Astrocyte (in vitro differentiated cells and primary cell): ENCODE data around the gene TMEM229A. TPM values are rescaled to one million over a fixed set of nuclear protein-coding genes. Genes with fewer than 3 reads are reported as not detected.
"Not testable (repeated sequence)": the region's sequence is repeated elsewhere in the genome, so short reads cannot be mapped to it uniquely, and the experiment has no call there.

Experiments
- DNase-seq: peaks from one replicate; pipeline ENCODE4 v3.0.0-alpha.2; 2010; ENCODE audit warnings: low read depth
- FAIRE-seq: peaks from 2 replicates; lab custom pipeline; 2011; peaks lifted over from hg19 to GRCh38; lab: Jason Lieb, UNC
- H2AFZ ChIP-seq: 2 replicates; pipeline ENCODE4 v1.6.0; 2012; ENCODE audit warnings: low read depth, low read length, inconsistent platforms
- H3K27ac ChIP-seq: 2 replicates; pipeline ENCODE4 v1.5.1; 2011; ENCODE audit warnings: low read depth, low read length, inconsistent platforms
- H3K27me3 ChIP-seq: 2 replicates; pipeline ENCODE4 v1.6.0; 2011; ENCODE audit warnings: low read length, inconsistent platforms; ENCODE audit not compliant: insufficient read depth
- H3K36me3 ChIP-seq: 2 replicates; pipeline ENCODE4 v1.5.1; 2011; ENCODE audit warnings: low read length, inconsistent platforms; ENCODE audit not compliant: insufficient read depth
- H3K4me1 ChIP-seq: 2 replicates; pipeline ENCODE4 v1.5.1; 2011; ENCODE audit warnings: low read length, inconsistent platforms; ENCODE audit not compliant: insufficient read depth
- H3K4me2 ChIP-seq: 2 replicates; pipeline ENCODE4 v1.6.0; 2012; ENCODE audit warnings: low read length, inconsistent platforms
- H3K4me3 ChIP-seq: 2 replicates; pipeline ENCODE4 v1.5.1; 2011; ENCODE audit warnings: low read depth, mild to moderate bottlenecking, low read length, inconsistent platforms; ENCODE audit not compliant: insufficient read depth
- H3K79me2 ChIP-seq: 2 replicates; pipeline ENCODE4 v1.6.0; 2012; ENCODE audit warnings: mild to moderate bottlenecking, low read length, inconsistent platforms; ENCODE audit not compliant: insufficient read depth
- H3K9ac ChIP-seq: 2 replicates; pipeline ENCODE4 v1.6.0; 2012; ENCODE audit warnings: mild to moderate bottlenecking, low read length, inconsistent platforms
- H3K9me3 ChIP-seq: 2 replicates; pipeline ENCODE4 v1.5.1; 2012; ENCODE audit warnings: low read depth, mild to moderate bottlenecking, low read length, inconsistent platforms; ENCODE audit not compliant: insufficient read depth
- H4K20me1 ChIP-seq: 2 replicates; pipeline ENCODE4 v1.6.0; 2012; ENCODE audit warnings: low read length, inconsistent platforms; ENCODE audit not compliant: insufficient read depth
- H3K27ac Mint-ChIP-seq: one replicate; pipeline ENCODE4 v1.8.0; 2021; ENCODE audit warnings: mild to moderate bottlenecking, mixed read lengths; ENCODE audit not compliant: unreplicated experiment
- H3K27me3 Mint-ChIP-seq: one replicate; pipeline ENCODE4 v1.8.0; 2021; ENCODE audit warnings: low read depth, mixed read lengths; ENCODE audit not compliant: unreplicated experiment
- H3K36me3 Mint-ChIP-seq: one replicate; pipeline ENCODE4 v1.8.0; 2021; ENCODE audit warnings: low read depth, mixed read lengths; ENCODE audit not compliant: unreplicated experiment
- H3K4me1 Mint-ChIP-seq: one replicate; pipeline ENCODE4 v1.8.0; 2021; ENCODE audit warnings: low read depth, mixed read lengths; ENCODE audit not compliant: unreplicated experiment
- H3K4me3 Mint-ChIP-seq: one replicate; pipeline ENCODE4 v1.8.0; 2021; ENCODE audit warnings: mild to moderate bottlenecking, moderate library complexity, mixed read lengths; ENCODE audit not compliant: unreplicated experiment
- H3K9me3 Mint-ChIP-seq: one replicate; pipeline ENCODE4 v1.8.0; 2021; ENCODE audit warnings: mild to moderate bottlenecking, mixed read lengths; ENCODE audit not compliant: unreplicated experiment
- CTCF ChIP-seq: IDR thresholded peaks from 2 replicates; pipeline ENCODE4 v1.5.1; 2011; ENCODE audit warnings: low read depth, mild to moderate bottlenecking, inconsistent platforms, low read length, moderate library complexity; ENCODE audit not compliant: insufficient read depth
- EZH2 ChIP-seq: IDR thresholded peaks from 2 replicates; pipeline ENCODE4 v1.6.1; 2012; ENCODE audit warnings: mild to moderate bottlenecking, low read length, inconsistent platforms; ENCODE audit not compliant: insufficient read depth
- total RNA-seq: library from RNA; stranded (reverse); gene quantifications from 2 replicates; pipeline ENCODE4 v1.2.1, GENCODE V29; 2021

The TMEM229A gene
- total RNA-seq, 1 donor from 2014 or later, result 0.09 TPM

- no peak overlapping the region for H3K4me3 ChIP-seq
- H3K9me3 Mint-ChIP-seq, result peaks cover 1% of the 10 kb centered on the region
- no peak overlapping the region for H3K27ac ChIP-seq
- H3K4me1 ChIP-seq, result peaks cover 7% of the 10 kb centered on the region
- peaks cover 31% of the 10 kb centered on the region for H3K27me3 ChIP-seq
- DNase-seq (no peak), FAIRE-seq (no peak)
- H3K4me1 Mint-ChIP-seq, result peaks cover 3% of the 10 kb centered on the region
- H3K27ac Mint-ChIP-seq, result no peak overlapping the region
- TF ChIP-seq CTCF (no peak), EZH2 (no peak)
- no peaks in the 10 kb centered on the region for H3K79me2 ChIP-seq
- no peaks in the 10 kb centered on the region for H3K9me3 ChIP-seq
- peaks cover 28% of the 10 kb centered on the region for H3K27me3 Mint-ChIP-seq
- H3K9ac ChIP-seq, result no peak overlapping the region
- H3K36me3 Mint-ChIP-seq, result no peaks in the 10 kb centered on the region
- no peak overlapping the region for H2AFZ ChIP-seq
- H3K4me3 Mint-ChIP-seq, result no peak overlapping the region
- H3K36me3 ChIP-seq, result no peaks in the 10 kb centered on the region
- H3K4me2 ChIP-seq, result no peak overlapping the region
- no peaks in the 10 kb centered on the region for H4K20me1 ChIP-seq
These were observed 3.3 kb downstream of the TMEM229A start for GRCh38 chr7:124029396-124030188.

DNA sequence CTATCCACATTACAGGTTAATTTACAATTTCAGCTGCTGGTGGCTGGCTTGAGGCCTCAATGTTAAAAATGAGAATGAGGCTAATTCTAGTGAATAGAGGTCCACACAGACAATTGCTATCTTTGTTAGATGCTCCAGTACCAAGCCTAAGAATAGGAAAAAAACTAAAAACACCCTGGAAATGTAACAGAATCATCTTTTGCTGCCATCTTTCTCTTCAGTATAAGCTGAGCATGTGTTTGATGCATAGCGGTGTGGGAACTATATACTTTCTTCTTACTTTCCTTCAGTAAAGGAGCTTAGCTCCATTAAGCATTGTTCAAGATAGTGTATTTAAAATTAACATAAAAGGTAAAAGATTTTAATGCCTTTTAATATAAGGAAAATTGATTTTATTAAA, 5.6 kb downstream of the TMEM229A start:
- Histone ChIP-seq H3K27ac (no peak overlapping the region), H4K20me1 (no peaks in the 10 kb centered on the region), H3K4me1 (peaks cover 4% of the 10 kb centered on the region), H3K79me2 (no peaks in the 10 kb centered on the region), H3K9ac (no peak overlapping the region), H3K4me3 (no peak overlapping the region), H3K36me3 (no peaks in the 10 kb centered on the region), H3K9me3 (no peaks in the 10 kb centered on the region), H3K27me3 (peaks cover 24% of the 10 kb centered on the region), H3K4me2 (no peak overlapping the region), H2AFZ (no peak overlapping the region)
- no peak overlapping the region for H3K4me3 Mint-ChIP-seq
- no peak overlapping the region for H3K27ac Mint-ChIP-seq
- FAIRE-seq, result no peak
- H3K36me3 Mint-ChIP-seq, result no peaks in the 10 kb centered on the region
- DNase-seq, result no peak
- H3K4me1 Mint-ChIP-seq, result peaks cover 3% of the 10 kb centered on the region
- TF ChIP-seq EZH2, result no peak
- H3K27me3 Mint-ChIP-seq, result peaks cover 17% of the 10 kb centered on the region
- H3K9me3 Mint-ChIP-seq, result peaks cover 1% of the 10 kb centered on the region

GRCh38 chr7:124024329-124024728, 8.5 kb downstream of the TMEM229A start:
- not testable (repeated sequence) for H3K36me3 Mint-ChIP-seq, H2AFZ ChIP-seq, H3K9me3 Mint-ChIP-seq, H3K4me2 ChIP-seq, DNase-seq, H3K27ac ChIP-seq, H3K27ac Mint-ChIP-seq, H3K4me3 Mint-ChIP-seq, H3K4me1 Mint-ChIP-seq, H3K9me3 ChIP-seq, H3K4me3 ChIP-seq, H3K9ac ChIP-seq, FAIRE-seq, H4K20me1 ChIP-seq, H3K27me3 ChIP-seq, H3K4me1 ChIP-seq, H3K79me2 ChIP-seq, H3K27me3 Mint-ChIP-seq, H3K36me3 ChIP-seq
